Upper lobe of left lung (tissue), 6 donors: ENCODE results near the gene CARMIL1. TPM values are rescaled to one million over a fixed set of nuclear protein-coding genes. Genes with fewer than 3 reads are reported as not detected.

Source experiments
- ATAC-seq, 2 donors: fragments of 200-7000 bp; cut with Tn5 transposase; one replicate each; pipeline ENCODE4 v1.9.1; 2022; ENCODE audit warnings: mild to moderate bottlenecking in 2 of 2, moderate library complexity in 2 of 2; ENCODE audit not compliant: low FRiP score in 2 of 2
- DNase-seq, 2 donors: peaks; one replicate each; pipeline ENCODE4 v3.0.0-alpha.2; 2019 to 2020
- H3K27ac ChIP-seq, 4 donors: fragments of 200-600 bp; sonication (generic); one replicate each; pipeline ENCODE4 v1.5.1; 2016 to 2019
- H3K27me3 ChIP-seq, 4 donors: fragments of 200-600 bp; sonication (generic); one replicate each; pipeline ENCODE4 v1.5.1; 2017 to 2019
- H3K36me3 ChIP-seq, 4 donors: fragments of 200-600 bp; sonication (generic); one replicate each; pipeline ENCODE4 v1.5.1; 2016 to 2019
- H3K4me1 ChIP-seq, 4 donors: fragments of 200-600 bp; sonication (generic); one replicate each; pipeline ENCODE4 v1.5.1; 2018 to 2019
- H3K4me3 ChIP-seq, 4 donors: fragments of 200-600 bp; sonication (generic); one replicate each; pipeline ENCODE4 v1.5.1; 2017 to 2019; ENCODE audit warnings: mild to moderate bottlenecking in 2 of 4, moderate library complexity in 1 of 4
- H3K9me3 ChIP-seq, 4 donors: fragments of 200-600 bp; sonication (generic); one replicate each; pipeline ENCODE4 v1.5.1; 2018 to 2019
- CTCF ChIP-seq, 6 experiments: fragments of 450-650 bp in 4 of 6; fragments of 200-600 bp in 2 of 6; sonication (generic) in 2 of 6; IDR thresholded peaks; one replicate each; pipeline ENCODE4 v1.5.1; 2016 to 2019; ENCODE audit warnings: antibody characterized with exemption in 6 of 6
- EP300 ChIP-seq, 4 donors: sonication (generic); formaldehyde crosslinking; IDR thresholded peaks; one replicate each; pipeline ENCODE4 v1.5.1; 2017; ENCODE audit warnings: antibody characterized with exemption in 4 of 4, control low read depth in 2 of 4
- POLR2A ChIP-seq, 4 donors: fragments of 450-650 bp; IDR thresholded peaks; one replicate each; pipeline ENCODE4 v1.5.1; 2016 to 2017; ENCODE audit warnings: antibody characterized with exemption in 4 of 4, mild to moderate bottlenecking in 2 of 4
- POLR2AphosphoS5 ChIP-seq, 2 donors: sonication (generic); formaldehyde crosslinking; IDR thresholded peaks; one replicate each; pipeline ENCODE4 v1.5.1; 2017; ENCODE audit warnings: antibody characterized with exemption in 2 of 2
- WGBS, 2 donors: methylation state at CpG; one replicate each; pipeline ENCODE4 v1.1.5; 2017 to 2018; 5-methylcytosine and 5-hydroxymethylcytosine counted together
- total RNA-seq, 6 donors: library from RNA; depleted of rRNA in 4 of 6; stranded (reverse); fragments of >200 nt in 4 of 6; gene quantifications; one replicate each; pipeline versions ENCODE4 v1.1.0 to v1.2.1, GENCODE V29; 2016 to 2021
- donor health status: DM: no; HTN: no; CAD: no; lungs with moderate emphysema.
- donor health status: DM: no; HTN: yes; CAD: no; lungs with severe emphysema.

CARMIL1 gene
- total RNA-seq, 6 donors from 2014 or later: 19.8 to 78.6 (median 44.9) TPM

- 78 to 84% methylated on average over 7 of the region's 7 CpGs for WGBS, 2 donors
- TF ChIP-seq EP300 (IDR thresholded peaks at IDR 0.05) (no peak), CTCF (IDR thresholded peaks at IDR 0.05) (no peak), POLR2A (IDR thresholded peaks at IDR 0.05) (no peak)
- Histone ChIP-seq H3K27ac (no peak overlapping the region), H3K36me3 (no peaks in the 10 kb centered on the region), H3K4me3 (no peak overlapping the region), H3K27me3 (no peaks in the 10 kb centered on the region), H3K9me3 (no peaks in the 10 kb centered on the region), H3K4me1 (no peaks in the 10 kb centered on the region)
- ATAC-seq (no peak), DNase-seq (no peak)
These were observed 152.3 kb downstream of the CARMIL1 start for GRCh38 chr6:25431306-25431974.

GRCh38 chr6:25431975-25432307, 152.8 kb downstream of the CARMIL1 start:
- DNase-seq (no peak), ATAC-seq (no peak)
- Histone ChIP-seq H3K36me3 (no peaks in the 10 kb centered on the region), H3K4me1 (no peaks in the 10 kb centered on the region), H3K4me3 (no peak overlapping the region), H3K9me3 (no peaks in the 10 kb centered on the region), H3K27me3 (no peaks in the 10 kb centered on the region), H3K27ac (no peak overlapping the region)
- 45 to 53% methylated on average over 3 of the region's 3 CpGs for WGBS, 2 donors
- TF ChIP-seq CTCF (IDR thresholded peaks at IDR 0.05) (no peak), POLR2A (IDR thresholded peaks at IDR 0.05) (no peak), EP300 (IDR thresholded peaks at IDR 0.05) (no peak), POLR2AphosphoS5 (IDR thresholded peaks at IDR 0.05) (no peak)

GRCh38 chr6:25434921-25435320, 155.7 kb downstream of the CARMIL1 start:
- H3K36me3 ChIP-seq: no peaks in the 10 kb centered on the region
- 66 to 81% methylated on average over 3 of the region's 3 CpGs for WGBS, 2 donors
- no peak for TF ChIP-seq CTCF (IDR thresholded peaks at IDR 0.05)
- TF ChIP-seq POLR2AphosphoS5 (IDR thresholded peaks at IDR 0.05): no peak
- TF ChIP-seq POLR2A (IDR thresholded peaks at IDR 0.05): no peak
- no peak for TF ChIP-seq EP300 (IDR thresholded peaks at IDR 0.05)
- no peaks in the 10 kb centered on the region for H3K27me3 ChIP-seq
- no peaks in the 10 kb centered on the region for H3K4me1 ChIP-seq
- no peaks in the 10 kb centered on the region for H3K9me3 ChIP-seq
- no peak for ATAC-seq
- H3K27ac ChIP-seq: no peak overlapping the region
- DNase-seq: no peak
- no peak overlapping the region for H3K4me3 ChIP-seq

GRCh38 chr6:25435416-25435985, 156.3 kb downstream of the CARMIL1 start:
- Histone ChIP-seq H3K27ac (no peak overlapping the region), H3K4me1 (no peaks in the 10 kb centered on the region), H3K27me3 (no peaks in the 10 kb centered on the region), H3K9me3 (no peaks in the 10 kb centered on the region), H3K36me3 (no peaks in the 10 kb centered on the region), H3K4me3 (no peak overlapping the region)
- WGBS, 2 donors: 61 to 62% methylated on average over 6 of the region's 6 CpGs
- TF ChIP-seq POLR2AphosphoS5 (IDR thresholded peaks at IDR 0.05) (no peak), CTCF (IDR thresholded peaks at IDR 0.05) (no peak), POLR2A (IDR thresholded peaks at IDR 0.05) (no peak), EP300 (IDR thresholded peaks at IDR 0.05) (no peak)
- no peak for ATAC-seq
- no peak for DNase-seq

- H3K9me3 ChIP-seq: no peaks in the 10 kb centered on the region
- 93 to 100% methylated on average over 4 of the region's 4 CpGs for WGBS, 2 donors
- H3K4me3 ChIP-seq: no peak overlapping the region
- H3K27ac ChIP-seq: no peak overlapping the region
- no peaks in the 10 kb centered on the region for H3K36me3 ChIP-seq
- no peak for ATAC-seq
- no peaks in the 10 kb centered on the region for H3K4me1 ChIP-seq
- DNase-seq: no peak
- TF ChIP-seq POLR2AphosphoS5 (IDR thresholded peaks at IDR 0.05): no peak
- no peak for TF ChIP-seq POLR2A (IDR thresholded peaks at IDR 0.05)
- no peak for TF ChIP-seq CTCF (IDR thresholded peaks at IDR 0.05)
- no peak for TF ChIP-seq EP300 (IDR thresholded peaks at IDR 0.05)
- H3K27me3 ChIP-seq: no peaks in the 10 kb centered on the region
These were observed 157.6 kb downstream of the CARMIL1 start for GRCh38 chr6:25436760-25437159.
